ENCODE data around the gene TRIM8. TPM values are rescaled to one million over a fixed set of nuclear protein-coding genes. Genes with fewer than 3 reads are reported as not detected.
"Not testable (repeated sequence)": the region's sequence is repeated elsewhere in the genome, so short reads cannot be mapped to it uniquely, and the experiment has no call there.

The TRIM8 gene
- total RNA-seq, 1 experiment from 2014 or later = 37.0 TPM

DNA sequence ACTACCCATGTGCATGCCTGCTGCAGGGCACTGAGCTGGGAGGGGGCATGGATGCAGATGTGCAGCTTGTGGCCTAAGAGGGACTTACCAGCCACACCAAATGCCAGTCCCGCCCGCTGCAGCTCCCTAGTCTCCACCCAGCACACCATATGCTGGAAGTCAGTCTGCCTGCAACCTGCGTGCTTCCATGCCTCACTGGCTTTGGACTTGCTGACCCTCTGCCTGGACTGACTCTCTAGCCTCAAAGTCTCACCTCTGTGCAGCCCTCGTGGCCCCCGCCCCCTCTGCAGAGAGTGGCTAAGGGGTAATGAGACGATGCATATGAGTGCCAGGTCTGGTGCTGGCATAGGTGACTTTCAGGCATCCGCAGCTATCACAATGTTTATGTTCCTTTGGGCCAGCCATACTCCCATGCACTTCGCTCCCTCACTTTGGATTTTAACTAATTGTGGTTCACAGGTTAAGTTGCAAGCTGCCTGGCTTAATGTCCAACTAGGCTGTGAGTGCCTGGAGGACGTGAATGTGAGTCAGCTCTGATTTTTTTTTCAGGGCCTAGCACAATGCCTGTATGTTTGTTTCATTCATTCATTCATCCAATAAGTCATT is 21.7 kb downstream of the TRIM8 start:
- H3K4me1 ChIP-seq (ENCODE audit: insufficient read depth, low read length) = peaks cover 4% of the 10 kb centered on the region
- no peaks in the 10 kb centered on the region; the same call in 1 of the 2 replicates for H3K27me3 Mint-ChIP-seq (ENCODE audit: low read depth)
- no peaks in the 10 kb centered on the region; a peak in 1 of 7 replicates for H3K36me3 Mint-ChIP-seq (ENCODE audit: insufficient read depth in 1 of 3, low read depth in 3 of 3)
- no peak overlapping the region for H3K4ac ChIP-seq (ENCODE audit: low read depth, low read length)
- H3K4me3 Mint-ChIP-seq = no peak overlapping the region
- H3K79me2 ChIP-seq (ENCODE audit: insufficient read depth, low read length) = no peaks in the 10 kb centered on the region
- no peak overlapping the region for H2BK5ac ChIP-seq (ENCODE audit: insufficient read length, low read length)
- DNase-seq = no peak
- no peak overlapping the region for H3K9ac ChIP-seq (ENCODE audit: extremely low read depth, insufficient read length, low read length)
- no peaks in the 10 kb centered on the region for H3K27me3 ChIP-seq (ENCODE audit: insufficient read depth, low read length)
- H4K20me1 ChIP-seq (ENCODE audit: control insufficient read depth, insufficient read depth, insufficient read length) = no peaks in the 10 kb centered on the region
- H2BK120ac ChIP-seq (ENCODE audit: low read depth, low read length, poor library complexity, severe bottlenecking) = no peak overlapping the region
- H3K9me3 Mint-ChIP-seq = no peaks in the 10 kb centered on the region; a peak in 1 of 5 replicates
- H2AK5ac ChIP-seq (ENCODE audit: insufficient read length, low read length) = no peak overlapping the region
- H4K8ac ChIP-seq (replicated peaks; ENCODE audit: insufficient read length, low read depth, low read length) = no peak overlapping the region
- H2BK12ac ChIP-seq (ENCODE audit: insufficient read length, low read depth, low read length) = no peak overlapping the region
- H3K18ac ChIP-seq (ENCODE audit: insufficient read length, low read depth, low read length) = no peak overlapping the region
- no peak overlapping the region for H3K27ac ChIP-seq (ENCODE audit: insufficient read length, low read depth, low read length)
- WGBS (ENCODE audit: extremely low coverage, insufficient read length, low lambda C conversion rate) = no CpG with 5 or more reads among the region's 9 CpGs
- H3K14ac ChIP-seq (ENCODE audit: insufficient read depth, low read length) = no peak overlapping the region
- H4K91ac ChIP-seq (ENCODE audit: insufficient read length, low read depth, low read length) = no peak overlapping the region
- no peak overlapping the region for H3T11ph ChIP-seq (ENCODE audit: low read length)
- no peak overlapping the region for H3K4me2 ChIP-seq (ENCODE audit: insufficient read depth, insufficient read length, low read length)
- TF ChIP-seq, protein P1, sequence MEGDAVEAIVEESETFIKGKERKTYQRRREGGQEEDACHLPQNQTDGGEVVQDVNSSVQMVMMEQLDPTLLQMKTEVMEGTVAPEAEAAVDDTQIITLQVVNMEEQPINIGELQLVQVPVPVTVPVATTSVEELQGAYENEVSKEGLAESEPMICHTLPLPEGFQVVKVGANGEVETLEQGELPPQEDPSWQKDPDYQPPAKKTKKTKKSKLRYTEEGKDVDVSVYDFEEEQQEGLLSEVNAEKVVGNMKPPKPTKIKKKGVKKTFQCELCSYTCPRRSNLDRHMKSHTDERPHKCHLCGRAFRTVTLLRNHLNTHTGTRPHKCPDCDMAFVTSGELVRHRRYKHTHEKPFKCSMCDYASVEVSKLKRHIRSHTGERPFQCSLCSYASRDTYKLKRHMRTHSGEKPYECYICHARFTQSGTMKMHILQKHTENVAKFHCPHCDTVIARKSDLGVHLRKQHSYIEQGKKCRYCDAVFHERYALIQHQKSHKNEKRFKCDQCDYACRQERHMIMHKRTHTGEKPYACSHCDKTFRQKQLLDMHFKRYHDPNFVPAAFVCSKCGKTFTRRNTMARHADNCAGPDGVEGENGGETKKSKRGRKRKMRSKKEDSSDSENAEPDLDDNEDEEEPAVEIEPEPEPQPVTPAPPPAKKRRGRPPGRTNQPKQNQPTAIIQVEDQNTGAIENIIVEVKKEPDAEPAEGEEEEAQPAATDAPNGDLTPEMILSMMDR (conservative IDR thresholded peaks at IDR 0.05) = no peak
- no peak overlapping the region for H2BK15ac ChIP-seq (ENCODE audit: low read depth, low read length)
- H3K23me2 ChIP-seq (ENCODE audit: insufficient read length, low read depth, low read length, poor library complexity, severe bottlenecking) = no peaks in the 10 kb centered on the region
- peak overlapping the region in 1 of 3 experiments; percentile 49; a peak in 2 of 7 replicates for H3K27ac Mint-ChIP-seq
- H4K5ac ChIP-seq (ENCODE audit: insufficient read length, low read depth, low read length) = no peak overlapping the region
- H2BK20ac ChIP-seq (ENCODE audit: low read depth, low read length, poor library complexity, severe bottlenecking) = no peak overlapping the region
- H3K56ac ChIP-seq (ENCODE audit: insufficient read length, low read depth, low read length) = no peak overlapping the region
- no peak overlapping the region for H2AFZ ChIP-seq (ENCODE audit: low read length)
- no peaks in the 10 kb centered on the region for H3K9me3 ChIP-seq (ENCODE audit: control insufficient read depth, low read depth, low read length)
- H3K79me1 ChIP-seq (ENCODE audit: insufficient read depth, low read depth, low read length, poor library complexity, severe bottlenecking) = no peaks in the 10 kb centered on the region
- H3K23ac ChIP-seq (ENCODE audit: insufficient read length, low read depth, low read length) = no peak overlapping the region
- peaks cover 22 to 36% of the 10 kb centered on the region in 2 experiments for H3K4me1 Mint-ChIP-seq

DNA sequence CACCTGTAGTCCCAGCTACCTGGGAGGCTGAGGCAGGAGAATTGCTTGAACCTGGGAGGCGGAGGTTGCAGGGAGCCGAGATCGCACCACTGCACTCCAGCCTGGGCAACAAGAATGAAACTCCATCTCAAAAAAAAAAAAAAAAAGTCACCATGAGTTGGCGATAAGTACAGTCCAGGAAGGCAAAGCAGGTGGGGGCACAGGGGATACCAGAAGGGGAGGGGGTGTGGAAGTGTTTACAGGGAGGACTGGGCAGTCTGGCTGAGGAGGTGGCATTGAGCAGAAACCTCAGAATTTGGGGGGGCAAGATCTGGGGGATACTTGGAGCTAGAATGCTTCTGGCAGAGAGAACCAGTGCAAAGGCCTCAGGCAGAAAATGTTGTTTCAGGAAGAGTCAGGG is 23.1 kb downstream of the TRIM8 start:
- not testable (repeated sequence) for H3K23ac ChIP-seq (ENCODE audit: insufficient read length, low read depth, low read length); H3K4me1 ChIP-seq (ENCODE audit: insufficient read depth, low read length); H2BK15ac ChIP-seq (ENCODE audit: low read depth, low read length); H3K27me3 Mint-ChIP-seq (ENCODE audit: low read depth); H2BK12ac ChIP-seq (ENCODE audit: insufficient read length, low read depth, low read length); H4K91ac ChIP-seq (ENCODE audit: insufficient read length, low read depth, low read length); H3K9me3 ChIP-seq (ENCODE audit: control insufficient read depth, low read depth, low read length); H3K79me2 ChIP-seq (ENCODE audit: insufficient read depth, low read length); H3K14ac ChIP-seq (ENCODE audit: insufficient read depth, low read length); H4K20me1 ChIP-seq (ENCODE audit: control insufficient read depth, insufficient read depth, insufficient read length); H2AFZ ChIP-seq (ENCODE audit: low read length); H2AK5ac ChIP-seq (ENCODE audit: insufficient read length, low read length); H3K56ac ChIP-seq (ENCODE audit: insufficient read length, low read depth, low read length); H3K9me3 Mint-ChIP-seq; H3K27me3 ChIP-seq (ENCODE audit: insufficient read depth, low read length); H3K4ac ChIP-seq (ENCODE audit: low read depth, low read length); H3K4me3 Mint-ChIP-seq; H3K9ac ChIP-seq (ENCODE audit: extremely low read depth, insufficient read length, low read length); H4K8ac ChIP-seq (replicated peaks; ENCODE audit: insufficient read length, low read depth, low read length); H3K4me2 ChIP-seq (ENCODE audit: insufficient read depth, insufficient read length, low read length); H3K23me2 ChIP-seq (ENCODE audit: insufficient read length, low read depth, low read length, poor library complexity, severe bottlenecking); H2BK120ac ChIP-seq (ENCODE audit: low read depth, low read length, poor library complexity, severe bottlenecking); H3K36me3 Mint-ChIP-seq (ENCODE audit: insufficient read depth in 1 of 3, low read depth in 3 of 3); H3T11ph ChIP-seq (ENCODE audit: low read length); H3K27ac ChIP-seq (ENCODE audit: insufficient read length, low read depth, low read length); DNase-seq; H2BK5ac ChIP-seq (ENCODE audit: insufficient read length, low read length); H3K18ac ChIP-seq (ENCODE audit: insufficient read length, low read depth, low read length); H4K5ac ChIP-seq (ENCODE audit: insufficient read length, low read depth, low read length); H2BK20ac ChIP-seq (ENCODE audit: low read depth, low read length, poor library complexity, severe bottlenecking); H3K79me1 ChIP-seq (ENCODE audit: insufficient read depth, low read depth, low read length, poor library complexity, severe bottlenecking)
- Mint-ChIP-seq H3K4me1 (peaks cover 24 to 33% of the 10 kb centered on the region in 2 experiments), H3K27ac (peak overlapping the region in 2 of 3 experiments; percentile 5 to 50; a peak in 2 of 7 replicates)
- no CpG with 5 or more reads among the region's 4 CpGs for WGBS (ENCODE audit: extremely low coverage, insufficient read length, low lambda C conversion rate)

Data from H9 (cell line).